GM23338 (cell line): ENCODE measurements around the gene CMTR1. TPM values are rescaled to one million over a fixed set of nuclear protein-coding genes. Genes with fewer than 3 reads are reported as not detected.

Experiments
- ATAC-seq: fragments of 200-7000 bp; cut with Tn5 transposase; 3 replicates; pipeline ENCODE4 v1.9.1; 2020
- DNase-seq: peaks from one replicate; pipeline ENCODE4 v3.0.0-alpha.2; 2015; ENCODE audit warnings: low spot score
- H2AFZ ChIP-seq: fragments of 200-600 bp; sonication (generic); 2 replicates; pipeline ENCODE4 v1.8.0; 2016; ENCODE audit warnings: antibody characterized with exemption, mild to moderate bottlenecking, moderate library complexity
- H3F3A ChIP-seq: fragments of 200-600 bp; sonication (generic); replicated peaks from 2 replicates; pipeline ENCODE4 v1.8.0; 2017; ENCODE audit warnings: antibody characterized with exemption, mixed run types, low read depth
- H3K27ac ChIP-seq: fragments of 200-600 bp; sonication (generic); 2 replicates; pipeline ENCODE4 v1.6.1; 2016; ENCODE audit warnings: low read depth
- H3K27me3 ChIP-seq: fragments of 200-600 bp; sonication (generic); 2 replicates; pipeline ENCODE4 v1.8.0; 2016; ENCODE audit warnings: mild to moderate bottlenecking, mixed run types, moderate library complexity; ENCODE audit not compliant: insufficient read depth
- H3K36me3 ChIP-seq: fragments of 200-600 bp; sonication (generic); 2 replicates; pipeline ENCODE4 v1.8.0; 2016; ENCODE audit warnings: mild to moderate bottlenecking; ENCODE audit not compliant: insufficient read depth
- H3K4me1 ChIP-seq: fragments of 200-600 bp; sonication (generic); 2 replicates; pipeline ENCODE4 v1.8.0; 2016; ENCODE audit warnings: mild to moderate bottlenecking, moderate library complexity; ENCODE audit not compliant: insufficient read depth
- H3K4me2 ChIP-seq: fragments of 200-600 bp; sonication (generic); 2 replicates; pipeline ENCODE4 v1.7.1; 2017; ENCODE audit warnings: mixed run types
- H3K4me3 ChIP-seq: fragments of 200-600 bp; sonication (generic); 2 replicates; pipeline ENCODE4 v1.6.1; 2016; ENCODE audit warnings: mixed run types
- H3K79me2 ChIP-seq: fragments of 200-600 bp; sonication (generic); replicated peaks from 2 replicates; pipeline ENCODE4 v1.8.0; 2017; ENCODE audit warnings: mild to moderate bottlenecking; ENCODE audit not compliant: insufficient read depth
- H3K9me2 ChIP-seq: fragments of 200-600 bp; sonication (generic); 2 replicates; pipeline ENCODE4 v1.8.0; 2017; ENCODE audit not compliant: insufficient read depth
- H4K20me1 ChIP-seq: fragments of 200-600 bp; sonication (generic); replicated peaks from 2 replicates; pipeline ENCODE4 v1.8.0; 2017; ENCODE audit warnings: mild to moderate bottlenecking; ENCODE audit not compliant: insufficient read depth
- H3K27ac Mint-ChIP-seq: 2 replicates; pipeline ENCODE4 v1.8.0; 2020; ENCODE audit warnings: inconsistent platforms, mild to moderate bottlenecking, moderate library complexity, mixed read lengths
- H3K27me3 Mint-ChIP-seq: 3 replicates; pipeline ENCODE4 v1.8.0; 2022; ENCODE audit warnings: low read depth, mild to moderate bottlenecking, moderate library complexity, mixed read lengths, inconsistent platforms; ENCODE audit not compliant: insufficient read depth, poor library complexity
- H3K36me3 Mint-ChIP-seq: 3 replicates; pipeline ENCODE4 v1.8.0; 2021; ENCODE audit warnings: low read depth, mild to moderate bottlenecking, inconsistent platforms, moderate library complexity, mixed read lengths
- H3K4me1 Mint-ChIP-seq: 3 replicates; pipeline ENCODE4 v1.8.0; 2020; ENCODE audit warnings: mild to moderate bottlenecking, inconsistent platforms, mixed read lengths
- H3K4me3 Mint-ChIP-seq: 3 replicates; pipeline ENCODE4 v1.8.0; 2021; ENCODE audit warnings: moderate library complexity, mild to moderate bottlenecking, inconsistent platforms, mixed read lengths
- H3K9me3 Mint-ChIP-seq: 3 replicates; pipeline ENCODE4 v1.8.0; 2020; ENCODE audit warnings: moderate library complexity, mild to moderate bottlenecking, inconsistent platforms, mixed read lengths
- CREB1 ChIP-seq: fragments of 250-450 bp; sonication (Bioruptor Pico); IDR thresholded peaks from 2 replicates; pipeline ENCODE4 v1.5.0; 2020; ENCODE audit warnings: low read depth, mild to moderate bottlenecking, moderate library complexity
- EZH2 ChIP-seq: fragments of 200-600 bp; sonication (generic); IDR thresholded peaks from one replicate; pipeline ENCODE4 v1.8.0; 2017; ENCODE audit warnings: antibody characterized with exemption, mild to moderate bottlenecking, low read depth; ENCODE audit not compliant: unreplicated experiment
- NANOG ChIP-seq: IDR thresholded peaks from 2 replicates; pipeline ENCODE4 v1.6.1; 2016; ENCODE audit warnings: antibody characterized with exemption, borderline replicate concordance
- POLR2AphosphoS5 ChIP-seq: IDR thresholded peaks from 2 replicates; pipeline ENCODE4 v1.6.1; 2016; ENCODE audit warnings: antibody characterized with exemption, low read depth
- STAT1 ChIP-seq: IDR thresholded peaks from one replicate; pipeline ENCODE4 v1.6.1; 2016; ENCODE audit warnings: antibody characterized with exemption; ENCODE audit not compliant: unreplicated experiment
- polyA plus RNA-seq: library from polyadenylated mRNA; unstranded; fragments of >200 nt; fragmentation: Nextera tagmentation; extraction: Ambion mirVana; gene quantifications from 2 replicates; pipeline ENCODE4 v1.2.1, GENCODE V29; 2016
- total RNA-seq: library from RNA; depleted of rRNA; stranded (reverse); fragments of >200 nt; shearing (Covaris generic); gene quantifications from 2 replicates; pipeline ENCODE4 v1.2.3, GENCODE V29; 2014
- TF ChIP-seq, protein P1 (sequence below): fragments of 250-450 bp; sonication (Bioruptor Pico); IDR thresholded peaks from 2 replicates; pipeline ENCODE4 v1.5.0; 2020; ENCODE audit warnings: mild to moderate bottlenecking, moderate library complexity
- TF ChIP-seq, protein P2 (sequence below): IDR thresholded peaks from 2 replicates; pipeline ENCODE4 v1.6.1; 2016; ENCODE audit warnings: antibody characterized with exemption

Gene CMTR1
- total and polyA plus RNA-seq, 2 experiments from 2014 or later, result 7.3 to 36.4 TPM

DNA sequence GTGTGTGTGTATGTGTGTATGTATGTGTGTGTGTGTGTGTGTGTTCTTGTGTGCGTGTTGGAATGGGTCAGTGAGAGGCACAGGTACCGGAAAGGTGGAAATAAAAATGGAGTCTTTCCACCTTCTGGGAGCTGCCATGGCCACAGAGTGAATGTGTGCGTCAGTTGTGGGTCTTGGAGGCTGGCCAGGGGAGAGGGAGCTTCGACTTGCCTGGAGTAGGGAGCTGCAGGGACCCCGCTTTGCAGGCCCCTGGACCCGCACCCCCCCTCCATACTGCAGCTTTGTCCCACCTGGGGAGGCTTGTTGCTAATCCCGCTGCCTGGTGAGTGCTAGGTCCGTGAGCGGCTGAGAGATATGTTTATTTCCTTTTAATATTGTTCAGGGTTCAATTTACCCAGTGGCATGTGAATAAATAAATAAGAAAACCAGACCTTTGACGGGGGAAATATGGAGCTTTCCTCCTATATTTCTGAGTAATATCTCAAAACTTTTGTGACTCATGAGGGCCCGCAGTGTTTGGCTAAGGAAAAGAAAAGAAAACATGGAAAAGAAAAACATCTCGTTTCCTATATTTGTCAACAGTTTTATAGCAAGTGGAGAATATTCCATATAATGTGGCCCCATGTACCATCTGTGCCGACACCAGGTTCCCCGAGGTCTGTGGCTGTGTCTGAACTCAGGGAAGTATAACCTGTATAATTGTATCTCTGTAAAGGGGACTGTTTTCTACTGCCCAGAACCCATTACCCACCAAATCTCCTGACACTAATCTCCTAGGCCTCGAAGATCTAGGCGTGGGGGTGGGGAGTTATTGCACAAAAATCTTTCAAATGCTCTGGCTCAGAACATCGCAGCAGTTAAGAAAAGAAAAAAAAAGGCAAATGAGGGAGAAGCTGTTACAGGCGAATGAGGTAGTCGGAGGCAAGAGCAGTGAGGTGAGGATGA, 91.3 kb downstream of the CMTR1 start:
- Histone ChIP-seq H3F3A (no peaks in the 10 kb centered on the region), H3K27ac (no peak overlapping the region), H3K27me3 (no peaks in the 10 kb centered on the region), H3K9me2 (no peaks in the 10 kb centered on the region), H3K4me2 (no peak overlapping the region), H3K79me2 (no peaks in the 10 kb centered on the region), H3K36me3 (no peaks in the 10 kb centered on the region), H3K4me1 (no peaks in the 10 kb centered on the region; the same call in 1 of the 2 replicates), H2AFZ (no peak overlapping the region), H4K20me1 (peaks cover 5% of the 10 kb centered on the region; the same call in 1 of the 2 replicates), H3K4me3 (no peak overlapping the region)
- DNase-seq (no peak), ATAC-seq (no peak)
- no peaks in the 10 kb centered on the region; the same call in 2 of the 3 replicates for H3K9me3 Mint-ChIP-seq
- no peak overlapping the region for H3K27ac Mint-ChIP-seq
- H3K36me3 Mint-ChIP-seq, result no peaks in the 10 kb centered on the region
- H3K4me1 Mint-ChIP-seq, result peaks cover 15% of the 10 kb centered on the region; the same call in 2 of the 3 replicates
- peaks cover 9% of the 10 kb centered on the region for H3K27me3 Mint-ChIP-seq
- TF ChIP-seq CREB1, result no peak
- TF ChIP-seq NANOG, result no peak
- TF ChIP-seq, protein P1, sequence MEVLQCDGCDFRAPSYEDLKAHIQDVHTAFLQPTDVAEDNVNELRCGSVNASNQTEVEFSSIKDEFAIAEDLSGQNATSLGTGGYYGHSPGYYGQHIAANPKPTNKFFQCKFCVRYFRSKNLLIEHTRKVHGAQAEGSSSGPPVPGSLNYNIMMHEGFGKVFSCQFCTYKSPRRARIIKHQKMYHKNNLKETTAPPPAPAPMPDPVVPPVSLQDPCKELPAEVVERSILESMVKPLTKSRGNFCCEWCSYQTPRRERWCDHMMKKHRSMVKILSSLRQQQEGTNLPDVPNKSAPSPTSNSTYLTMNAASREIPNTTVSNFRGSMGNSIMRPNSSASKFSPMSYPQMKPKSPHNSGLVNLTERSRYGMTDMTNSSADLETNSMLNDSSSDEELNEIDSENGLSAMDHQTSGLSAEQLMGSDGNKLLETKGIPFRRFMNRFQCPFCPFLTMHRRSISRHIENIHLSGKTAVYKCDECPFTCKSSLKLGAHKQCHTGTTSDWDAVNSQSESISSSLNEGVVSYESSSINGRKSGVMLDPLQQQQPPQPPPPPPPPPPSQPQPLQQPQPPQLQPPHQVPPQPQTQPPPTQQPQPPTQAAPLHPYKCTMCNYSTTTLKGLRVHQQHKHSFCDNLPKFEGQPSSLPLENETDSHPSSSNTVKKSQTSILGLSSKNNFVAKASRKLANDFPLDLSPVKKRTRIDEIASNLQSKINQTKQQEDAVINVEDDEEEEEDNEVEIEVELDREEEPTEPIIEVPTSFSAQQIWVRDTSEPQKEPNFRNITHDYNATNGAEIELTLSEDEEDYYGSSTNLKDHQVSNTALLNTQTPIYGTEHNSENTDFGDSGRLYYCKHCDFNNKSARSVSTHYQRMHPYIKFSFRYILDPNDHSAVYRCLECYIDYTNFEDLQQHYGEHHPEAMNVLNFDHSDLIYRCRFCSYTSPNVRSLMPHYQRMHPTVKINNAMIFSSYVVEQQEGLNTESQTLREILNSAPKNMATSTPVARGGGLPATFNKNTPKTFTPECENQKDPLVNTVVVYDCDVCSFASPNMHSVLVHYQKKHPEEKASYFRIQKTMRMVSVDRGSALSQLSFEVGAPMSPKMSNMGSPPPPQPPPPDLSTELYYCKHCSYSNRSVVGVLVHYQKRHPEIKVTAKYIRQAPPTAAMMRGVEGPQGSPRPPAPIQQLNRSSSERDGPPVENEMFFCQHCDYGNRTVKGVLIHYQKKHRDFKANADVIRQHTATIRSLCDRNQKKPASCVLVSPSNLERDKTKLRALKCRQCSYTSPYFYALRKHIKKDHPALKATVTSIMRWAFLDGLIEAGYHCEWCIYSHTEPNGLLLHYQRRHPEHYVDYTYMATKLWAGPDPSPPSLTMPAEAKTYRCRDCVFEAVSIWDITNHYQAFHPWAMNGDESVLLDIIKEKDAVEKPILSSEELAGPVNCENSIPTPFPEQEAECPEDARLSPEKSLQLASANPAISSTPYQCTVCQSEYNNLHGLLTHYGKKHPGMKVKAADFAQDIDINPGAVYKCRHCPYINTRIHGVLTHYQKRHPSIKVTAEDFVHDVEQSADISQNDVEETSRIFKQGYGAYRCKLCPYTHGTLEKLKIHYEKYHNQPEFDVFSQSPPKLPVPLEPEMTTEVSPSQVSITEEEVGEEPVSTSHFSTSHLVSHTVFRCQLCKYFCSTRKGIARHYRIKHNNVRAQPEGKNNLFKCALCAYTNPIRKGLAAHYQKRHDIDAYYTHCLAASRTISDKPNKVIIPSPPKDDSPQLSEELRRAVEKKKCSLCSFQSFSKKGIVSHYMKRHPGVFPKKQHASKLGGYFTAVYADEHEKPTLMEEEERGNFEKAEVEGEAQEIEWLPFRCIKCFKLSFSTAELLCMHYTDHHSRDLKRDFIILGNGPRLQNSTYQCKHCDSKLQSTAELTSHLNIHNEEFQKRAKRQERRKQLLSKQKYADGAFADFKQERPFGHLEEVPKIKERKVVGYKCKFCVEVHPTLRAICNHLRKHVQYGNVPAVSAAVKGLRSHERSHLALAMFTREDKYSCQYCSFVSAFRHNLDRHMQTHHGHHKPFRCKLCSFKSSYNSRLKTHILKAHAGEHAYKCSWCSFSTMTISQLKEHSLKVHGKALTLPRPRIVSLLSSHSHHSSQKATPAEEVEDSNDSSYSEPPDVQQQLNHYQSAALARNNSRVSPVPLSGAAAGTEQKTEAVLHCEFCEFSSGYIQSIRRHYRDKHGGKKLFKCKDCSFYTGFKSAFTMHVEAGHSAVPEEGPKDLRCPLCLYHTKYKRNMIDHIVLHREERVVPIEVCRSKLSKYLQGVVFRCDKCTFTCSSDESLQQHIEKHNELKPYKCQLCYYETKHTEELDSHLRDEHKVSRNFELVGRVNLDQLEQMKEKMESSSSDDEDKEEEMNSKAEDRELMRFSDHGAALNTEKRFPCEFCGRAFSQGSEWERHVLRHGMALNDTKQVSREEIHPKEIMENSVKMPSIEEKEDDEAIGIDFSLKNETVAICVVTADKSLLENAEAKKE (CRISPR knock-in tag), result no peak
- no peak for TF ChIP-seq POLR2AphosphoS5
- H3K4me3 Mint-ChIP-seq, result no peak overlapping the region

DNA sequence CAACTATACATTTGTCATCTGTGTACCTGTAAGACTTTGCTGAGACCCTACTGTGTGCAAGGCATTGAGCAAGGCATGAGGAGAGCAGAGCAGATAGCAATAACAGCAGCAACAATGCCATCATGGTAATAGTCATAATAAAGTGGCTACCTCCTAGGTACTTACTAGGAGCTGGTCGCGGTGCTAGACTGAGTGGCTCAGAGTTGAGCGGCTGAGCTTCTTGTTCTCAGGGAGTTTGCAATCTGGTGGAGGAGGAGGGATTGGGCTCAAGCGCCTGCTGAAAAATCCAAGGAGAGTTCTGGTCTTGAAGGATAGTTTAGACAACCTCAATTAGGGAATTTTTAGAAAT, 91.9 kb downstream of the CMTR1 start:
- TF ChIP-seq NANOG (no peak), POLR2AphosphoS5 (no peak), EZH2 (no peak), STAT1 (no peak)
- TF ChIP-seq, protein P2, sequence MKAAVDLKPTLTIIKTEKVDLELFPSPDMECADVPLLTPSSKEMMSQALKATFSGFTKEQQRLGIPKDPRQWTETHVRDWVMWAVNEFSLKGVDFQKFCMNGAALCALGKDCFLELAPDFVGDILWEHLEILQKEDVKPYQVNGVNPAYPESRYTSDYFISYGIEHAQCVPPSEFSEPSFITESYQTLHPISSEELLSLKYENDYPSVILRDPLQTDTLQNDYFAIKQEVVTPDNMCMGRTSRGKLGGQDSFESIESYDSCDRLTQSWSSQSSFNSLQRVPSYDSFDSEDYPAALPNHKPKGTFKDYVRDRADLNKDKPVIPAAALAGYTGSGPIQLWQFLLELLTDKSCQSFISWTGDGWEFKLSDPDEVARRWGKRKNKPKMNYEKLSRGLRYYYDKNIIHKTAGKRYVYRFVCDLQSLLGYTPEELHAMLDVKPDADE, result no peak
- Mint-ChIP-seq H3K27me3 (peaks cover 9% of the 10 kb centered on the region), H3K27ac (no peak overlapping the region)

More for the DNA sequence above, 91.9 kb downstream of the CMTR1 start:
- Histone ChIP-seq H3K27me3 (no peaks in the 10 kb centered on the region), H3K9me2 (no peaks in the 10 kb centered on the region), H4K20me1 (peaks cover 5% of the 10 kb centered on the region; the same call in 1 of the 2 replicates), H3K4me1 (no peaks in the 10 kb centered on the region; the same call in 1 of the 2 replicates), H3K4me2 (no peak overlapping the region), H3K4me3 (no peak overlapping the region), H2AFZ (no peak overlapping the region), H3K36me3 (no peaks in the 10 kb centered on the region), H3K79me2 (no peaks in the 10 kb centered on the region), H3F3A (no peaks in the 10 kb centered on the region), H3K27ac (no peak overlapping the region)
- ATAC-seq (peak; percentile 15; the same call in 2 of the 3 replicates), DNase-seq (no peak)
- no peak overlapping the region for H3K4me3 Mint-ChIP-seq
- H3K4me1 Mint-ChIP-seq, result peaks cover 15% of the 10 kb centered on the region; the same call in 2 of the 3 replicates
- H3K9me3 Mint-ChIP-seq, result no peaks in the 10 kb centered on the region; the same call in 2 of the 3 replicates
- H3K36me3 Mint-ChIP-seq, result no peaks in the 10 kb centered on the region
